Measurements from ENCODE around the gene C16orf74. TPM values are rescaled to one million over a fixed set of nuclear protein-coding genes. Genes with fewer than 3 reads are reported as not detected.
A peak's percentile ranks its signal among the peaks of the same experiment; 100 is the strongest.

Gene C16orf74
- total and polyA plus RNA-seq, 2 of the 8 experiments (the other 6 are each of a cell fraction or from before 2014, with no cell fraction given) = 7.3 to 9.3 TPM

DNA sequence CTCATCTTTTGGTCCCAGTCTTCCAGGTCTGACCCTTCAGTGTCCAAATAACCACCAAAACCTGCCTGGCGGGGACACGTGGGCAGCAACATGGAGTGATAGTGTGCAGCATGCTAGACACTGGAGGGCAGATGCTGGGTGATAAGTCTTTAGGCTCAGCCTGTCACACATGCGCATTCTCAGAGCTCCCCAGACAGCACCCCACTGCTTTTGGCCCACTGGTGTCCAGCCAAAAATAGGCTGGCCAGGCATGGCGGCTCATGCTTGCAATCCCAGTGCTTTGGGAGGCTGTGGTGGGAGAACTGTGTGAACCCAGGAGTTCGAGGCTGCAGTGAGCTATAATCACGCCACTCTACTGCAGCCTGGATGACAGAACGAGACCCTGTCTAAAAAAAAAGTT, 74.4 kb downstream of the C16orf74 start:
- Histone ChIP-seq H2BK20ac (ENCODE audit: low read length) (no peak overlapping the region), H2AFZ (ENCODE audit: low read length) (no peak overlapping the region), H2BK5ac (ENCODE audit: low read depth, low read length) (no peak overlapping the region), H4K8ac (ENCODE audit: extremely low read depth, insufficient read depth, low read length) (no peak overlapping the region), H3K23ac (ENCODE audit: insufficient read length) (no peak overlapping the region), H2BK15ac (ENCODE audit: low read length) (no peak overlapping the region), H3K14ac (ENCODE audit: insufficient read length) (no peak overlapping the region), H2AK5ac (ENCODE audit: low read depth, low read length) (no peak overlapping the region), H3K4ac (replicated peaks; ENCODE audit: insufficient read length, low read depth, low read length) (no peak overlapping the region), H4K20me1 (replicated peaks in 1 of 2; ENCODE audit: control insufficient read depth in 1 of 2, insufficient read depth in 2 of 2, low read length in 2 of 2) (peaks cover 7 to 16% of the 10 kb centered on the region in 2 experiments), H3K4me1 (replicated peaks in 1 of 4; ENCODE audit: control insufficient read depth in 3 of 4, insufficient read depth in 4 of 4, low read length in 3 of 4) (no peaks in the 10 kb centered on the region), H3K79me1 (ENCODE audit: low read depth, low read length) (peaks cover 4% of the 10 kb centered on the region; the same call in 1 of the 2 replicates), H3K4me2 (ENCODE audit: insufficient read depth in 1 of 2, low read depth in 2 of 2, low read length in 2 of 2) (no peak overlapping the region), H3K79me2 (ENCODE audit: control insufficient read depth in 1 of 2, insufficient read depth in 2 of 2, low read length in 2 of 2) (no peaks in the 10 kb centered on the region), H2BK12ac (ENCODE audit: low read depth, low read length) (no peak overlapping the region), H4K91ac (replicated peaks; ENCODE audit: insufficient read length, low read length) (no peak overlapping the region), H3K27me3 (replicated peaks in 1 of 4; ENCODE audit: control insufficient read depth in 3 of 4, extremely low read depth in 1 of 4, insufficient read depth in 3 of 4, low read length in 3 of 4) (no peaks in the 10 kb centered on the region), H4K5ac (ENCODE audit: insufficient read length, low read depth, low read length) (no peak overlapping the region), H2BK120ac (replicated peaks; ENCODE audit: low read depth, low read length) (no peak overlapping the region), H3K18ac (ENCODE audit: extremely low read depth, low read length) (no peak overlapping the region), H3K36me3 (ENCODE audit: control insufficient read depth in 2 of 4, insufficient read depth in 4 of 4, low read length in 3 of 4) (peaks cover 50 to 89% (median 72%) of the 10 kb centered on the region in 4 experiments), H3K56ac (replicated peaks; ENCODE audit: insufficient read length, low read depth, low read length) (no peak overlapping the region), H3K23me2 (ENCODE audit: low read depth, low read length) (no peaks in the 10 kb centered on the region), H3K27ac (ENCODE audit: low read depth, low read length) (no peak overlapping the region), H3K9ac (replicated peaks in 1 of 4; ENCODE audit: extremely low read depth in 1 of 4, low read depth in 3 of 4, low read length in 3 of 4) (no peak overlapping the region), H3K9me3 (ENCODE audit: insufficient read depth in 2 of 2, low read depth in 1 of 2, low read length in 1 of 2) (no peaks in the 10 kb centered on the region), H3K4me3 (ENCODE audit: extremely low read depth in 1 of 4, insufficient read depth in 2 of 4, low read depth in 3 of 4, low read length in 4 of 4) (no peak overlapping the region)
- no peak for TF ChIP-seq HDAC6 (IDR thresholded peaks at IDR 0.05; ENCODE audit: low read depth, low read length)
- peak; percentile 81 for TF ChIP-seq POLR2AphosphoS5 (IDR thresholded peaks at IDR 0.05; ENCODE audit: low read depth, low read length)
- no peak for TF ChIP-seq CEBPB (IDR thresholded peaks at IDR 0.05; ENCODE audit: low read depth, low read length)
- FAIRE-seq = no peak
- POLR2A ChIA-PET (ENCODE audit: partially characterized antibody) = interaction anchor here (0.8 to 10.5 kb wide), 6 partner anchors 10 to 41 kb away, joined by 3 to 77 read pairs (median 6); partner anchors contain the start of gene GINS2
- WGBS, 2 experiments (ENCODE audit: extremely low coverage in 1 of 2, insufficient coverage in 1 of 2, insufficient read length in 1 of 2, insufficient replicate concordance in 2 of 2, low coverage in 1 of 2, low lambda C conversion rate in 2 of 2, missing lambda C conversion rate in 1 of 2) = 86% methylated on average over 4 of the region's 7 CpGs; no CpG with 5 or more reads in 1 of the 2 experiments
- CTCF ChIA-PET (ENCODE audit: partially characterized antibody) = interaction anchor here (0.6 to 37.0 kb wide), 14 partner anchors 8 to 84 kb away, joined by 3 to 620 read pairs (median 8); no protein-coding TSS in a partner anchor
- DNase-seq (ENCODE audit: low read depth in 1 of 2, low spot score in 2 of 2) = no peak
